ENCODE measurements around the gene FAM184A.

- TF ChIP-seq POLR2AphosphoS5 (IDR thresholded peaks at IDR 0.05; ENCODE audit: low read depth, low read length) (no peak), TCF7L2 (IDR thresholded peaks at IDR 0.05; ENCODE audit: low read depth, low read length) (no peak)
- TF ChIP-seq, protein P1, sequence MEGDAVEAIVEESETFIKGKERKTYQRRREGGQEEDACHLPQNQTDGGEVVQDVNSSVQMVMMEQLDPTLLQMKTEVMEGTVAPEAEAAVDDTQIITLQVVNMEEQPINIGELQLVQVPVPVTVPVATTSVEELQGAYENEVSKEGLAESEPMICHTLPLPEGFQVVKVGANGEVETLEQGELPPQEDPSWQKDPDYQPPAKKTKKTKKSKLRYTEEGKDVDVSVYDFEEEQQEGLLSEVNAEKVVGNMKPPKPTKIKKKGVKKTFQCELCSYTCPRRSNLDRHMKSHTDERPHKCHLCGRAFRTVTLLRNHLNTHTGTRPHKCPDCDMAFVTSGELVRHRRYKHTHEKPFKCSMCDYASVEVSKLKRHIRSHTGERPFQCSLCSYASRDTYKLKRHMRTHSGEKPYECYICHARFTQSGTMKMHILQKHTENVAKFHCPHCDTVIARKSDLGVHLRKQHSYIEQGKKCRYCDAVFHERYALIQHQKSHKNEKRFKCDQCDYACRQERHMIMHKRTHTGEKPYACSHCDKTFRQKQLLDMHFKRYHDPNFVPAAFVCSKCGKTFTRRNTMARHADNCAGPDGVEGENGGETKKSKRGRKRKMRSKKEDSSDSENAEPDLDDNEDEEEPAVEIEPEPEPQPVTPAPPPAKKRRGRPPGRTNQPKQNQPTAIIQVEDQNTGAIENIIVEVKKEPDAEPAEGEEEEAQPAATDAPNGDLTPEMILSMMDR (IDR thresholded peaks at IDR 0.05), result no peak
- TF ChIP-seq, protein P2, sequence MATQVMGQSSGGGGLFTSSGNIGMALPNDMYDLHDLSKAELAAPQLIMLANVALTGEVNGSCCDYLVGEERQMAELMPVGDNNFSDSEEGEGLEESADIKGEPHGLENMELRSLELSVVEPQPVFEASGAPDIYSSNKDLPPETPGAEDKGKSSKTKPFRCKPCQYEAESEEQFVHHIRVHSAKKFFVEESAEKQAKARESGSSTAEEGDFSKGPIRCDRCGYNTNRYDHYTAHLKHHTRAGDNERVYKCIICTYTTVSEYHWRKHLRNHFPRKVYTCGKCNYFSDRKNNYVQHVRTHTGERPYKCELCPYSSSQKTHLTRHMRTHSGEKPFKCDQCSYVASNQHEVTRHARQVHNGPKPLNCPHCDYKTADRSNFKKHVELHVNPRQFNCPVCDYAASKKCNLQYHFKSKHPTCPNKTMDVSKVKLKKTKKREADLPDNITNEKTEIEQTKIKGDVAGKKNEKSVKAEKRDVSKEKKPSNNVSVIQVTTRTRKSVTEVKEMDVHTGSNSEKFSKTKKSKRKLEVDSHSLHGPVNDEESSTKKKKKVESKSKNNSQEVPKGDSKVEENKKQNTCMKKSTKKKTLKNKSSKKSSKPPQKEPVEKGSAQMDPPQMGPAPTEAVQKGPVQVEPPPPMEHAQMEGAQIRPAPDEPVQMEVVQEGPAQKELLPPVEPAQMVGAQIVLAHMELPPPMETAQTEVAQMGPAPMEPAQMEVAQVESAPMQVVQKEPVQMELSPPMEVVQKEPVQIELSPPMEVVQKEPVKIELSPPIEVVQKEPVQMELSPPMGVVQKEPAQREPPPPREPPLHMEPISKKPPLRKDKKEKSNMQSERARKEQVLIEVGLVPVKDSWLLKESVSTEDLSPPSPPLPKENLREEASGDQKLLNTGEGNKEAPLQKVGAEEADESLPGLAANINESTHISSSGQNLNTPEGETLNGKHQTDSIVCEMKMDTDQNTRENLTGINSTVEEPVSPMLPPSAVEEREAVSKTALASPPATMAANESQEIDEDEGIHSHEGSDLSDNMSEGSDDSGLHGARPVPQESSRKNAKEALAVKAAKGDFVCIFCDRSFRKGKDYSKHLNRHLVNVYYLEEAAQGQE (IDR thresholded peaks at IDR 0.05; ENCODE audit: insufficient read depth in 1 of 2, low read depth in 2 of 2, low read length in 1 of 2), result no peak
Measured at GRCh38 chr6:119119989-119120388, 41.5 kb upstream of the FAM184A start.
